ENCODE results near the gene C5. TPM values are rescaled to one million over a fixed set of nuclear protein-coding genes. Genes with fewer than 3 reads are reported as not detected.
A peak's percentile ranks its signal among the peaks of the same experiment; 100 is the strongest.

Gene C5
- total RNA-seq, 2 experiments from 2014 or later, result 3.8 to 7.9 TPM

GRCh38 chr9:120916991-120917880 lies 132.8 kb downstream of the C5 start:
- intact Hi-C loops (cut with micrococcal nuclease; ENCODE audit: unreplicated experiment), result no loop called here
- no TSS peak for BruUV-seq (replicated peaks)

GRCh38 chr9:120916588-120916987 lies 133.5 kb downstream of the C5 start:
- H3K4me2 ChIP-seq (ENCODE audit: low read length), result 0 out of 2 replicates have a peak overlapping the region, but pooled peaks have one; percentile 24
- no peaks in the 10 kb centered on the region for H3K9me3 ChIP-seq (ENCODE audit: low read length)
- BruUV-seq (replicated peaks), result no TSS peak
- H3K27ac ChIP-seq (ENCODE audit: low read depth, low read length, poor library complexity, severe bottlenecking), result no peak overlapping the region
- H4K20me1 ChIP-seq (ENCODE audit: insufficient read depth, low read length), result no peaks in the 10 kb centered on the region
- ChIA-PET POLR2A (interaction anchor here (0.6 to 2.5 kb wide), 7 partner anchors 9 to 335 kb away, joined by 3 to 15 read pairs (median 4); partner anchors contain the start of gene TRAF1), CTCF (ENCODE audit: unreplicated experiment) (interaction anchor here (0.8 to 1.9 kb wide), 4 partner anchors 10 to 13 kb away, joined by 3 to 5 read pairs (median 4); no protein-coding TSS in a partner anchor)
- intact Hi-C loops (cut with micrococcal nuclease; ENCODE audit: unreplicated experiment), result no loop called here
- H3K4me3 ChIP-seq (ENCODE audit: low read depth, low read length, poor library complexity, severe bottlenecking), result no peak overlapping the region
- H2AFZ ChIP-seq (ENCODE audit: low read length), result no peak overlapping the region
- H3K79me2 ChIP-seq (ENCODE audit: insufficient read depth, low read depth, low read length), result no peaks in the 10 kb centered on the region
- H3K9me2 ChIP-seq (ENCODE audit: insufficient read depth, low read length), result no peaks in the 10 kb centered on the region
- peaks cover 40% of the 10 kb centered on the region for H3K36me3 ChIP-seq (ENCODE audit: insufficient read depth, low read length)
- TF ChIP-seq EZH2phosphoT487 (IDR thresholded peaks at IDR 0.05; ENCODE audit: borderline replicate concordance, low read depth, low read length) (no peak), CTCF (conservative IDR thresholded peaks at IDR 0.05; ENCODE audit: low read length) (no peak)
- H3K4me1 ChIP-seq (ENCODE audit: insufficient read depth, low read length, poor library complexity, severe bottlenecking), result peaks cover 31% of the 10 kb centered on the region
- no peak for DNase-seq (ENCODE audit: low spot score)

More at GRCh38 chr9:120916991-120917880, 132.8 kb downstream of the C5 start:
- no peaks in the 10 kb centered on the region for H3K9me3 ChIP-seq (ENCODE audit: low read length)
- H3K4me2 ChIP-seq (ENCODE audit: low read length), result no peak overlapping the region
- no peaks in the 10 kb centered on the region for H3K9me2 ChIP-seq (ENCODE audit: insufficient read depth, low read length)
- H2AFZ ChIP-seq (ENCODE audit: low read length), result no peak overlapping the region
- DNase-seq (ENCODE audit: low spot score), result no peak
- H3K79me2 ChIP-seq (ENCODE audit: insufficient read depth, low read depth, low read length), result no peaks in the 10 kb centered on the region
- ChIA-PET POLR2A (interaction anchor here (0.6 to 2.5 kb wide), 6 partner anchors 8 to 335 kb away, joined by 3 to 15 read pairs (median 5); partner anchors contain the start of gene TRAF1), CTCF (ENCODE audit: unreplicated experiment) (interaction anchor here (0.8 to 1.9 kb wide), 4 partner anchors 10 to 13 kb away, joined by 3 to 5 read pairs (median 4); no protein-coding TSS in a partner anchor)
- H3K4me3 ChIP-seq (ENCODE audit: low read depth, low read length, poor library complexity, severe bottlenecking), result no peak overlapping the region
- peaks cover 42% of the 10 kb centered on the region for H3K36me3 ChIP-seq (ENCODE audit: insufficient read depth, low read length)
- peaks cover 37% of the 10 kb centered on the region for H3K4me1 ChIP-seq (ENCODE audit: insufficient read depth, low read length, poor library complexity, severe bottlenecking)
- no peak for TF ChIP-seq CTCF (conservative IDR thresholded peaks at IDR 0.05; ENCODE audit: low read length)
- no peak for TF ChIP-seq EZH2phosphoT487 (IDR thresholded peaks at IDR 0.05; ENCODE audit: borderline replicate concordance, low read depth, low read length)
- no peaks in the 10 kb centered on the region for H4K20me1 ChIP-seq (ENCODE audit: insufficient read depth, low read length)
- H3K27ac ChIP-seq (ENCODE audit: low read depth, low read length, poor library complexity, severe bottlenecking), result no peak overlapping the region
